ENCODE data around the gene MPZL2. TPM values are rescaled to one million over a fixed set of nuclear protein-coding genes. Genes with fewer than 3 reads are reported as not detected.

Gene MPZL2
- total and polyA plus RNA-seq, 9 of the 15 experiments (the other 6 are each of a cell fraction or from before 2014, with no cell fraction given) = 0.09 to 0.28 (median 0.18) TPM; not detected in 2

GRCh38 chr11:118252688-118253087 lies 11.4 kb downstream of the MPZL2 start:
- Histone ChIP-seq H3K9me3 (replicated peaks; ENCODE audit: control insufficient read depth, insufficient read depth, low read depth, low read length) (no peaks in the 10 kb centered on the region; the same call in 1 of the 2 replicates), H3K4me3 (no peak overlapping the region), H3K36me3 (ENCODE audit: control insufficient read depth, insufficient read depth, low read length) (no peaks in the 10 kb centered on the region), H3K79me2 (ENCODE audit: control insufficient read depth, insufficient read depth, low read length) (no peaks in the 10 kb centered on the region), H3K4me2 (ENCODE audit: insufficient read depth, low read length) (peak overlapping the region; percentile 94; the same call in 1 of the 2 replicates), H3K27me3 (ENCODE audit: control insufficient read depth in 2 of 2, insufficient read depth in 2 of 2, low read length in 2 of 2) (no peaks in the 10 kb centered on the region; a peak in 1 of 5 replicates), H3K9ac (ENCODE audit: insufficient read depth in 1 of 2, low read depth in 2 of 2, low read length in 2 of 2) (no peak overlapping the region), H2AFZ (ENCODE audit: low read depth, low read length) (peak overlapping the region; percentile 100), H4K20me1 (replicated peaks; ENCODE audit: control insufficient read depth, insufficient read depth, low read length) (no peaks in the 10 kb centered on the region), H3K9me1 (ENCODE audit: control insufficient read depth, insufficient read depth, low read length) (no peaks in the 10 kb centered on the region), H3K4me1 (replicated peaks in 1 of 2; ENCODE audit: control insufficient read depth in 2 of 2, insufficient read depth in 2 of 2, low read length in 2 of 2) (peaks cover 0 to 3% of the 10 kb centered on the region in 2 experiments; a peak in 1 of 5 replicates), H3K27ac (ENCODE audit: extremely low read depth, low read depth, low read length) (no peak overlapping the region)
- FAIRE-seq (no peak), ATAC-seq (no peak), DNase-seq (ENCODE audit: extremely low read depth in 1 of 4, low spot score in 3 of 4) (no peak)
- intact Hi-C loops (cut with micrococcal nuclease) = no loop called here
- POLR2A ChIA-PET = interaction anchor here (0.6 to 1.3 kb wide), 2 partner anchors 11 kb away, joined by 3 to 5 read pairs; partner anchors contain the start of gene MPZL2
- in situ Hi-C loops (cut with MboI) = no loop called here
- no TSS peak for BruUV-seq (replicated peaks)
- peak; percentile 64; the same call in 1 of the 2 replicates for TF ChIP-seq SPI1 (IDR thresholded peaks at IDR 0.05; ENCODE audit: borderline replicate concordance, low read depth, low read length)
- 0 out of 2 replicates have a peak, but pooled peaks have one; percentile 2 for TF ChIP-seq GTF2E2 (tag; IDR thresholded peaks at IDR 0.05)
- TF ChIP-seq ARHGAP35 (IDR thresholded peaks at IDR 0.05; ENCODE audit: partially characterized antibody) = no peak
- no peak for TF ChIP-seq POU5F1 (IDR thresholded peaks at IDR 0.05; ENCODE audit: borderline replicate concordance, low read depth, low read length, partially characterized antibody)
- CTCF ChIA-PET (ENCODE audit: low intra/inter-chr PET ratio) = no interaction called here
- 56% methylated on average over 3 of the region's 3 CpGs for WGBS (ENCODE audit: insufficient coverage, low coverage, missing lambda C conversion rate)

Data from K562 (cell line).